K562 (cell line): ENCODE data around the gene CEP43. TPM values are rescaled to one million over a fixed set of nuclear protein-coding genes. Genes with fewer than 3 reads are reported as not detected.
A peak's percentile ranks its signal among the peaks of the same experiment; 100 is the strongest.

Experiments
- ATAC-seq: fragments of 200-7000 bp; cut with Tn5 transposase; 3 replicates; pipeline ENCODE4 v1.9.1; 2020; ENCODE audit warnings: moderate library complexity
- BruUV-seq: library from RNA; stranded (reverse); fragments of 400-500 nt; replicated peaks from 2 replicates; lab custom pipeline; 2021; lab: Mats Ljungman, UMichigan
- CTCF ChIA-PET: fragments of 300-600 bp; formaldehyde crosslinking; extraction: SDS; loops from one replicate; lab custom pipeline; 2021; ENCODE audit warnings: low intra/inter-chr PET ratio; lab: Yijun Ruan, JAX
- POLR2A ChIA-PET: fragments of 300-600, 350-650 bp; sonication (Branson Sonifier 250); formaldehyde crosslinking; extraction: SDS; loops from one replicate; lab custom pipeline; 2021; ENCODE audit warnings: antibody characterized with exemption, inconsistent platforms; lab: Yijun Ruan, JAX
- DNase-seq, 4 experiments: peaks; one replicate each; pipeline versions ENCODE4 v3.0.0 to v3.0.0-alpha.2; 2011 to 2018; ENCODE audit warnings: low spot score in 3 of 4, mixed read lengths in 3 of 4; ENCODE audit errors: extremely low read depth in 1 of 4
- FAIRE-seq: peaks from 2 replicates; lab custom pipeline; 2011; peaks lifted over from hg19 to GRCh38; lab: Jason Lieb, UNC
- H2AFZ ChIP-seq: 2 replicates; pipeline ENCODE4 v1.6.0; 2011; ENCODE audit warnings: low read depth, low read length, control low read depth, inconsistent platforms
- H3K27ac ChIP-seq: fragments of 200-600 bp; 3 replicates; pipeline ENCODE4 v1.8.0; 2011; ENCODE audit warnings: low read depth, mild to moderate bottlenecking, control low read depth, inconsistent platforms, low read length, moderate library complexity, mixed read lengths; ENCODE audit errors: extremely low read depth
- H3K27me3 ChIP-seq, 2 experiments: fragments of 300-600 bp in 1 of 2; 2 replicates in 1 of 2; 3 replicates in 1 of 2; pipeline versions ENCODE4 v1.6.0 to v1.8.0; 2011; ENCODE audit warnings: inconsistent platforms in 2 of 2, low read length in 2 of 2, mild to moderate bottlenecking in 1 of 2, mixed read lengths in 1 of 2, moderate library complexity in 1 of 2; ENCODE audit not compliant: control insufficient read depth in 2 of 2, insufficient read depth in 2 of 2
- H3K36me3 ChIP-seq: fragments of 300-600 bp; 3 replicates; pipeline ENCODE4 v1.8.0; 2011; ENCODE audit warnings: mild to moderate bottlenecking, low read length, inconsistent platforms; ENCODE audit not compliant: control insufficient read depth, insufficient read depth
- H3K4me1 ChIP-seq, 2 experiments: fragments of 200-600 bp in 1 of 2; replicated peaks in 1 of 2; 2 replicates in 1 of 2; 3 replicates in 1 of 2; pipeline versions ENCODE4 v1.5.1 to v1.8.0; 2011; ENCODE audit warnings: inconsistent platforms in 2 of 2, low read length in 2 of 2, mild to moderate bottlenecking in 1 of 2, mixed read lengths in 1 of 2, moderate library complexity in 1 of 2; ENCODE audit not compliant: control insufficient read depth in 2 of 2, insufficient read depth in 2 of 2
- H3K4me2 ChIP-seq: 2 replicates; pipeline ENCODE4 v1.6.1; 2011; ENCODE audit warnings: low read length, control low read depth, inconsistent platforms, mixed read lengths; ENCODE audit not compliant: insufficient read depth
- H3K4me3 ChIP-seq: fragments of 200-600 bp; sonication (generic), shearing (Covaris generic); 2 replicates; pipeline ENCODE4 v1.5.1; 2016; ENCODE audit warnings: control low read depth, inconsistent platforms
- H3K79me2 ChIP-seq: fragments of 200-600 bp; 3 replicates; pipeline ENCODE4 v1.8.0; 2011; ENCODE audit warnings: low read length, inconsistent platforms; ENCODE audit not compliant: control insufficient read depth, insufficient read depth
- H3K9ac ChIP-seq, 2 experiments: 2 replicates each; pipeline versions ENCODE4 v1.6.0 to v1.6.1; 2011; ENCODE audit warnings: low read depth in 2 of 2, low read length in 2 of 2, control low read depth in 1 of 2, inconsistent platforms in 1 of 2, mild to moderate bottlenecking in 1 of 2, mixed read lengths in 1 of 2; ENCODE audit not compliant: insufficient read depth in 1 of 2
- H3K9me1 ChIP-seq: one replicate; pipeline ENCODE4 v1.6.0; 2011; ENCODE audit warnings: inconsistent platforms, mild to moderate bottlenecking, low read length, moderate library complexity; ENCODE audit not compliant: control insufficient read depth, insufficient read depth
- H3K9me3 ChIP-seq: replicated peaks from 2 replicates; pipeline ENCODE4 v1.5.1; 2011; ENCODE audit warnings: low read depth, low read length, inconsistent platforms; ENCODE audit not compliant: control insufficient read depth, insufficient read depth
- H4K20me1 ChIP-seq: replicated peaks from 2 replicates; pipeline ENCODE4 v1.6.1; 2011; ENCODE audit warnings: low read length, inconsistent platforms, mixed read lengths; ENCODE audit not compliant: control insufficient read depth, insufficient read depth
- HDAC3 ChIP-seq: fragments of 450-650 bp; IDR thresholded peaks from 2 replicates; pipeline ENCODE4 v1.6.1; 2018; ENCODE audit warnings: borderline replicate concordance, mild to moderate bottlenecking, moderate library complexity; ENCODE audit not compliant: partially characterized antibody
- ID3 ChIP-seq, 2 experiments: fragments of 250-450 bp in 1 of 2; fragments of 450-650 bp in 1 of 2; sonication (Bioruptor Pico) in 1 of 2; IDR thresholded peaks; 2 replicates each; pipeline versions ENCODE4 v1.6.1 to v1.8.0; 2016 to 2021; ENCODE audit warnings: mild to moderate bottlenecking in 2 of 2, moderate library complexity in 2 of 2, missing compliant biosample characterization in 1 of 2, missing genetic modification characterization in 1 of 2
- RHOXF2B ChIP-seq: fragments of 250-450 bp; sonication (Bioruptor Pico); conservative IDR thresholded peaks from 2 replicates; pipeline ENCODE4 v1.5.1; 2021
- ZNF232 ChIP-seq: sonication (generic); formaldehyde crosslinking; IDR thresholded peaks from 2 replicates; pipeline ENCODE4 v1.8.0; 2022; ENCODE audit warnings: mild to moderate bottlenecking, missing genetic modification reagents
- WGBS: fragments of 100-300 bp; shearing (Covaris generic); methylation state at CpG from one replicate; pipeline ENCODE4 v1.1.6; 2016; ENCODE audit warnings: low coverage, mixed read lengths; ENCODE audit not compliant: insufficient coverage; ENCODE audit errors: missing lambda C conversion rate; 5-methylcytosine and 5-hydroxymethylcytosine counted together
- in situ Hi-C: fragments of 300-500 bp; cut with MboI; formaldehyde crosslinking; loops from 4 replicates; pipeline ENCODE4 v1.15.0; 2018; ENCODE audit warnings: inconsistent platforms, mixed read lengths
- intact Hi-C: fragments of 100-400 bp; cut with micrococcal nuclease; formaldehyde crosslinking; loops from 2 replicates; pipeline ENCODE4 v1.14.2; 2022
- polyA plus RNA-seq, 8 experiments: library from polyadenylated mRNA; depleted of rRNA in 4 of 8; stranded (reverse) in 5 of 8; unstranded in 3 of 8; fragments of >200 nt; fragmentation: Nextera tagmentation in 2 of 8; fragmentation: Illumina TruSeq in 1 of 8; extraction: Ambion mirVana in 2 of 8; extraction: Trizol in 1 of 8; gene quantifications; 2 replicates each; pipeline versions ENCODE4 v1.2.1 to v1.2.3, GENCODE V29; 2011 to 2014; ENCODE audit warnings: inconsistent platforms in 1 of 8, missing spikeins in 1 of 8
- total RNA-seq, 7 experiments: library from RNA; depleted of rRNA in 6 of 7; stranded (reverse); fragments of >200 nt in 6 of 7; fragmentation: Illumina TruSeq in 2 of 7; extraction: Trizol in 2 of 7; gene quantifications; 2 replicates each; pipeline versions ENCODE4 v1.2.1 to v1.2.3, GENCODE V29; 2011 to 2021; ENCODE audit warnings: low replicate concordance in 1 of 7

The CEP43 gene
- total and polyA plus RNA-seq, 9 of the 15 experiments (the other 6 are each of a cell fraction or from before 2014, with no cell fraction given): 15.2 to 55.7 (median 47.4) TPM

GRCh38 chr6:166959911-166960608 lies 39.1 kb upstream of the CEP43 start:
- no TSS peak for BruUV-seq
- POLR2A ChIA-PET: interaction anchor here (0.8 to 1.1 kb wide), 3 partner anchors 15 to 176 kb away, joined by 3 read pairs; no protein-coding TSS in a partner anchor
- Histone ChIP-seq H3K4me3 (no peak overlapping the region), H3K9ac (no peak overlapping the region), H3K9me3 (peaks cover 3% of the 10 kb centered on the region), H4K20me1 (no peaks in the 10 kb centered on the region), H2AFZ (peak overlapping the region; percentile 58; the same call in 1 of the 2 replicates), H3K79me2 (peaks cover 9% of the 10 kb centered on the region), H3K27ac (no peak overlapping the region), H3K27me3 (no peaks in the 10 kb centered on the region), H3K4me1 (peaks cover 19 to 31% of the 10 kb centered on the region in 2 experiments), H3K36me3 (no peaks in the 10 kb centered on the region), H3K4me2 (no peak overlapping the region), H3K9me1 (no peaks in the 10 kb centered on the region)
- in situ Hi-C loops: loop anchor here (10.0 kb wide), 1 partner anchor 185 kb away; no protein-coding TSS in a partner anchor
- ATAC-seq (no peak), FAIRE-seq (no peak), DNase-seq (no peak)
- TF ChIP-seq ZNF232 (no peak), ID3 (CRISPR knock-in tag; IDR thresholded peaks at IDR 0.05) (no peak), ID3 (tag; IDR thresholded peaks at IDR 0.05) (0 out of 2 replicates have a peak, but pooled peaks have one; percentile 6)
- WGBS: 76% methylated on average over 9 of the region's 9 CpGs
- intact Hi-C loops: no loop called here
- CTCF ChIA-PET: no interaction called here

GRCh38 chr6:166960609-166960978 lies 38.6 kb upstream of the CEP43 start:
- Histone ChIP-seq H4K20me1 (no peaks in the 10 kb centered on the region), H2AFZ (no peak overlapping the region), H3K9me1 (no peaks in the 10 kb centered on the region), H3K9ac (no peak overlapping the region), H3K4me1 (peaks cover 19 to 26% of the 10 kb centered on the region in 2 experiments), H3K36me3 (no peaks in the 10 kb centered on the region), H3K79me2 (peaks cover 4% of the 10 kb centered on the region), H3K4me3 (no peak overlapping the region), H3K4me2 (no peak overlapping the region), H3K27ac (no peak overlapping the region), H3K9me3 (peaks cover 5% of the 10 kb centered on the region), H3K27me3 (no peaks in the 10 kb centered on the region)
- FAIRE-seq: no peak
- 88% methylated on average over 3 of the region's 3 CpGs for WGBS
- ATAC-seq: no peak
- no TSS peak for BruUV-seq
- ChIA-PET CTCF (no interaction called here), POLR2A (interaction anchor here (0.8 kb wide), 1 partner anchor 14 kb away, joined by 3 read pairs; no protein-coding TSS in a partner anchor)
- intact Hi-C loops (no loop called here), in situ Hi-C loops (no loop called here)
- TF ChIP-seq RHOXF2B (no peak), HDAC3 (no peak)
- DNase-seq: no peak
